ENCODE results near the gene PAK1.
"Not testable (repeated sequence)": the region's sequence is repeated elsewhere in the genome, so short reads cannot be mapped to it uniquely, and the experiment has no call there.

PAK1 gene

DNA sequence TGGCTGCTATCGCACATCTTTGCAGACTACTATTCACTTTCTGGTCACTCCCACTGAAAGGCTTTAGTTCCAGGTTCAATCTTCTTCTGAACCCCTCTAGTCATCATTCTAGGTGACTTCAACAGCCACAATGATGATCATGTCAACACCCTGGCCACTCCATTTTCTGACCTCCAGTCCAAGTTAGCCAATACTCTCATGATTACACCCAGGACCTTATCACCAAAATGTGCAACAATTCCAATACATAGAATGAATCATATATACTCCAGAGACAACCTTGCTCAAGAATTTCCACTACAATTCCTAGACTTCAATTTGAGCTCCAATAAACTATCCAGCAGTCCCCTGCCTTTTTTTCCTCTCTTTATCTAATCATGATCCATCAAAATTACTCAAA, 70.7 kb downstream of the PAK1 start:
- no peak for DNase-seq (ENCODE audit: low read depth in 3 of 3)

DNA sequence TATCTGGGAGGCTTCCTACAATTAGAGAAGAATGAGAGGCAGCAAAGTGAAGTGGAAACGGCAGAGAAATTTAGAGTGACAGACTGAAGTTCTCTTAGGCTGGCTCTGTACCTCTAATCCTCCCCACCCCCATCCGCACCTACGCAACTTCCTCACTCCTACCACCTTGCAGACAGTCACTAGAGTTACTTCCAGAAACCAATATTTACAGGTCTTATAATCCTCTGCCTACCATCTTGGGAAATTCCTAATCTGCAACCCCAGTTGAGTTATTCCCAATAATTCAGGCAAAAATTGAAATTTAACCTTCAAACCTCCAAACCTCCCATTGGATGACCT, 71.7 kb downstream of the PAK1 start:
- DNase-seq (ENCODE audit: low read depth in 3 of 3): no peak

DNA sequence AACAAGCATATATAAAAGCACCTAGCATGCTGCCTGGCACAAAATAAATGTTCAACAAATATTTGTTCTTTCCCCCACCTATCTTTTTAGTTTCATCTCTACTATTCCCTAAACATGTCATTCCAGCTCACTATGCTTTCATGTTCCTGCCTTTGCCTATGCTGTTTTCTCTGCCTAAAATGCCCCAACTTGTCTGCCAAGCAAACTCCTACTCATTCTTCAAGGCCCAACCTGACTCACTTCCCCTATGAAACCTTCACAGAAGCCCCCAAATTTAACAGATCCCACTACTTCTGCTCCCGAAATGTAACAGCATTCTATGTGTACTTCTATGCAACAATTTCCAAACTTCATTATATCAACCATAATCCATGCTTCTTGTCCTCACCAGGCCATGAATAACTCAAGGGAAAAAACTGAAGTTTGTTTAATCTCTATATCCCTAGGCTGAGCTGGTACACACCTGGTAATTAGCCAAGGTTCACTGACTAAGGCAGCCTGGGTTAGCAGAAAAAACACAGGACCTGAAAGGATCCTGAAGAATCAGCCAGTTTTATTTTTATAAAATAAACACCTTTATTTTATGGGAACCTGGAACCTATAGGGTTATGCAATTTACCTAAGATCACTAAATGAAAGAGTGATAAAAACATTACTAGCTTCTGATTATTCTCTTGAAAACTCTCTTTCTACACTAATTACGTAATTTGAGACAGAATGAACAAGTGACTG, 72.2 kb downstream of the PAK1 start:
- no peak for DNase-seq (ENCODE audit: low read depth in 3 of 3)

DNA sequence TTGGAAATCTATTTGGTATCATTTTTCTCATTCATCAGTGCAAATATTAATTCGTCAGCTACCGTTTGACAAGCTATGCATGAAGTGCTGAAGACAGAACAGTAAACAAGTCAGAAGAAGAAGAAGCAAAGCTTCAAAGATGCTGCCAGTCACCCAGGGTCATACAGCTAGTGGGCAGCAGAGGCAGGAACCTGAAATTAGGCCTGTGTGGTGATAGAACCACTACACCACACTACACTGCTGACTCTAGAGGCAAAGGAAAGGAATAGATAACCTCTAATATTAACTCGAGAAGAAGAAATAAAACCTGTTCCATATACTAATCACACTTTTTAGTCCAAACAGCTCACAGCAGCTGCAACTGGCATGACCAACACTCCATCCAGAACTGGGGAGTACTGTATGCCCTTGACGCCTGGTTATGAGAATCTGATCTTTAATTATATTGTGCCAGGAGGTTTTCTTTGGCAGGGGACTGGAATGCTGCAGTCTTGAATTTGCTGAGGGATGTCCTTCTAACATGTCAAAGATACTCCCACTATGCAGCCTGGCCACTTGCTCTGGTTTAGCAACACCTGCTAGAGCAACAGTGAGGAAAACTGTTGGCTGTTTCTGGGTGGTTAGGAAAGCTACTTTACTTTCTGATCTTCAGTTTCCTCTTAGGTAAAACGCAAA, 73.0 kb downstream of the PAK1 start:
- DNase-seq (ENCODE audit: low read depth in 3 of 3): no peak

DNA sequence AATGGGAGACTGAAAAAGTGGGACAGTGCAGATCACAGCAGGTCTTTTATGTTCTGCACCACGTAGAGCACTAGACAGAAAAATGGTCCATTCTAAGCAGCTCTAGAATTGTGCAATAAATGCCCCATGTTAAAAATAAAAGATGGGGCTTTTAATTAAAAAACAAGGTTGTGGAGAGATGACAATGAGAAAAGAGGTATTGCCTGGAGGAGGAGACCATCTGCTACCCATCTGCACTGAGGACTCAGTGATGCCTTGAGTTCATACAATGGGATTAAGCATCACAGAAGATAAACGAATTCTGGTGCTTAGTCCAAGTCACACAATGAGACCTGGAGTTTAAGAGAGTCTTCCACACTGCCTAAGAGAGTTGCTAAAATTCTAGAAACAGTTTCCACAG, 73.6 kb downstream of the PAK1 start:
- no peak for DNase-seq (ENCODE audit: low read depth in 3 of 3)

DNA sequence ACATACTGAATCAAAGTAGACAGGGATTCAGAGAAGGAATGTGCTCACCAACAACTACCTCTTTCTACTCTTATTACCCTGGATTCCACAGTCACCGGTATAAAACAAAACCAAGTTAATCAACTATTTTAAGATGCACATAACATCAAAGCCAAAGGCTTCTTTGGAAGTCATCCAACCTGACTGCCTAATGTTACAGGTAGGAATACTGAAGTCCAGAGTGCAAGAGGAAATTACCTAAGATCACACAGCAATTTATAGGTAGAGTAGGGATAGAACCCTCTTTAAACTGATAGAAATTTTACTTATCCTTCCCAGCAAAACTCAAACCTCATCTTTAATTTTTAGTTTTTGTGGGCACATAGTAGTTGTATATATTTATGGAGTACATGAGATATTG, 76.3 kb downstream of the PAK1 start:
- no peak for DNase-seq (ENCODE audit: low read depth in 3 of 3)

DNA sequence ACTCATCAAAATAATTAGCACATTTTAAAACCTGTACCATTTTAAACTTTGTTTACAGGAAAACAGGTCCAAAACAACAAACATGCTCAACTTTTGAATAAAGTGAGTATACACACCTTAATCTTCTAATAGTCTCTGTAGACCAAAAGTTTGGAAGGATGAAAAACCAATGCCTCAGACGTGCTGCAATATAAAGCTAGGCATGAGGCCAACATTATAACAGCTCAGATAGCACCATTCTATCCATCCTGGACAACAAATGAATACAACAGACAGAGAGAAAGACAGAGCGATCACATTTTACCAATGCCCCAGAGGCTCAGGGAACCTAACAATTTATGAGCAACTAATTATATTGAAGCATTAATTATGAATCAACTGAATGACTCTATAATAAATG, 77.0 kb downstream of the PAK1 start:
- no peak for DNase-seq (ENCODE audit: low read depth in 3 of 3)

DNA sequence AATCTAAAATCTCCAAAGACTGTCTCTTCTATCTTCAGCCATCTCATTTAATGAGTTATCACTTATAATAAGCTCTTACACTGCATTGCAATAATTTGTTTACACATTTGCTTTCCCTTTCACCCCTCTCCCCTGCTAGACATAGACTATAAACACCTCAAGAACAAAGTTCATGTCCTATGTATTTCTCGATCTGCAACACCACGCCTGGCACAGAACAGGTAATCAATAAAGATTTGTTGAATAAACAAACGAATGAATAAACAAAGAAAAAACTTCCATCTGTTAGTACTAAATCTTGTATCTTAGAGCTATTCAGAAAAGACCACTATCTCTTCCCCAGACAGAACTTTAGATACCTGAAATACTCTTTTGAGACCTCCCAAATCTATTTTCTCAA, 77.6 kb downstream of the PAK1 start:
- DNase-seq (ENCODE audit: low read depth in 3 of 3): no peak

DNA sequence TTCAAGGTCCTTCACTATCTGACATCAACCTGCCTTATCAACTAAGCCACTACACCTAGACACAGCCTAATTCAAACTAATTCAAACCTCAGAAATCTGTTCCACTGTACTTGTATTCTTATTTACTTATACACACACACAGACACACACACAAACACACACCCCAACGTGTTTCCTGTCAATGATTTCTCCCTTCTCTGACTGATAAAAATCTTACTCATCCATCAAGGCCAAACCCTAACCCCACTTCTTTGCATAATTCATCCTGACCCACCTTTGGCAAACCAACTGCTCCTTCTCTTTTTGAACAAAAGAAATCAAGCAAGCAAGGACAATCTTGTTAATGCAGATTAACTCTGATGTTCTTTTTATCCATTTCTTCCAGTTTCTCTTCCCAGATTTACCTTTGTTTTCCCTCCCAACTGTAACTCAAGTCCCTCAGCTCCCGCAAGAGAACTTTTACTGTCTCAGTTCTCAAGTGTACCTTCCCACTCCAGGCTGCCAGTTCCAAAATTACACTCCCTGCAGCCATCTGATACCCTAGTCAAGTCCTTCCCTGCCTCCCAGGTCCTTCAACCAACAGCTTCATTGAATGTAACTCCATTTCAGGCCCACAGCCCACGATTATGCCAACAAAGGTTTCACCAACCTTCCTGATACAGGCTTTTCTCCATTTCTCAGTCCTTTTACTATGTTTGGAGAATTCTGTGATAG, 78.3 kb downstream of the PAK1 start:
- DNase-seq (ENCODE audit: low read depth in 3 of 3): no peak

DNA sequence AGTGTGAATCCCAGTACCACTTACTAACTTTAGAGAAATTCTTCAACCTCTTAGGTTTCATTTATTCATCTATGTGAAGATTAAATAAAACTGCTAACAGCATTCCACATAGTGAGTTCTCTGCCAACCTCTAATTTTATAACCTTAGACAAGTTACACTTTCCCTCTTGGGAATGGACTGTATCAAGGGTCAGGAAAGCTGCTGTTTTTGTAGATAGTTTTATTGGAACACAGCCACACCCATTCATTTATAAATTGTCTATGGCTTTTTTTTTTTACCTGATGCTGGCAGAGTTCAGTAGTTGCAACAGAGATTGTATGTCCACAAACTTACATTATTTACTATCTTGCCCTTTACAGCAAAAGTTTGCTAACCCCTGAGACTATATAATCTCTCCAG, 81.1 kb downstream of the PAK1 start:
- DNase-seq (ENCODE audit: low read depth in 3 of 3): no peak

DNA sequence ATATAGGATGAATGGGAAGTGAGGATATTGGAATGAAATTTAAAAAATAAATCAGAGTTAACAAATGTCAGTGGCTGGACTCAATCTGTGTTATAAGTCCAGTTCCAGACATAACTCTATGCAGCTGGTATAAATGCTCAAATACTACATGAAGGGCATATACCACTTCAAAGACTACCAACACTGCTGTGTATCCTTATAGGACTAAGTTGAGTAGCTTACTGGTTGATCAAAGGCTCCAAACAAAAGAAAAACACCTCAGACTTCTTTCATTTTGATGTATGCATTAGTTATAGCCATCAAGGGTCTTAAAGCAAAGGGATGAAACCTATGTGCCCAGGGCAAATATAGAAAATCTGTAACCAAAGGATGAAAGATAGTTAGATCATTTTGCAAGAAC, 86.2 kb downstream of the PAK1 start:
- no peak for DNase-seq (ENCODE audit: low read depth in 3 of 3)

DNA sequence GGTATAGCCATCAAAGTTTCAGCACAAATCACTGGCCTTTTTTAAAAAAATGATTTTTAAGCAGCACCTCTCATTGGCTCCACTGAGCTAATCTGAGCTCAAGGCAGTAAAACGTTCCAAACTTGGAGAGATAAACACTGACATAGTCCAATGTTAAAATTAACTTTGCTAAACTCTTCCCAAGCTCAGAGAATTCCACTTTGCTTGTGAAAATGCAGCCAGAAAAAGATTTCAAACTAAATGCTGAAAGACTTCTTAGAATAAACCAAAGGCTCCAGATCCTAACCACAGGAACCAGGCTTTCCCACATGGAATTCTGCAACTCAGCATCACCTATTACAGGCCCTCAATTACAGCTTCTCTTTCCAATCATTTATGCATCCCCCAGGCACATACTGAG, 87.7 kb downstream of the PAK1 start:
- DNase-seq (ENCODE audit: low read depth in 3 of 3): no peak

DNA sequence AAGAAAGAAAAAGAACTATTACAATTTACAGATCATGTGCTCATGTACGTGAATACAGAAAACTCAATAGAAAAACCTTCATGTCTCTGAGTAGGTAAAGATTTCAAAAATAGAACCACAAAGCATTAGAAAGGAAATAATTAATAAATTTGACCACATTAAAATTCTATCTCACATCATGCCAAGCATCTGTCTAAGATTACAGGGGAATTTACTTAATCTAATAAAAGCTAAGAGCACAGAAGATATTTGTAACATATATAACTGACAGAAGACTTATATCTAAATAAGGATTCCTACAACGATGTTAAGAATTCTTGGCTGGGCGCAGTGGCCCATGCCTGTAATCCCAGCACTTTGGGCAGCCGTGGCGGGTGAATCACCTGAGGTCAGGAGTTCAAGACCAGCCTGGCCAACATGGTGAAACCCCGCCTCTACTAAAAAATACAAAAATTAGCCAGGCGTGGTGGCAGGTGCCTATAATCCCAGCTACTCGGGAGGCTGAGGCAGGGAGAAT, 88.6 kb downstream of the PAK1 start:
- DNase-seq (ENCODE audit: low read depth in 3 of 3): not testable (repeated sequence)

DNA sequence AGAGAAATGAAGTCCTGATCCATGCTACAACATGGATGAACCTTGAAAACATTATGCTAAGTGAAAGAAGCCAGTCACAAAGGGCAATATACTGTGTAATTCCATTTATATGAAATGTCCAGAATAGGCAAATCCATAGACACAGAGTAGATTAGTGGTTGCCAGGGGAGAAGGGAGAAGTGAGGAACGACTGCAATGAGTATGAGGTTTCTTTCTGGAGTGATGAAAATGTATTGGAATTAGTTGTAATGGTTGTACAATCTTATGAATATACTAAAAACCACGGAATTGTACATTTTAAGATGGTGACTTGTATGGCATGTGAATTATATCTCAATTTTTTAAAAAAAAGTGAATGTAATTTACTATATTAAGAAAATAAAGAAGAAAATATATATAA, 89.3 kb downstream of the PAK1 start:
- DNase-seq (ENCODE audit: low read depth in 3 of 3): no peak

DNA sequence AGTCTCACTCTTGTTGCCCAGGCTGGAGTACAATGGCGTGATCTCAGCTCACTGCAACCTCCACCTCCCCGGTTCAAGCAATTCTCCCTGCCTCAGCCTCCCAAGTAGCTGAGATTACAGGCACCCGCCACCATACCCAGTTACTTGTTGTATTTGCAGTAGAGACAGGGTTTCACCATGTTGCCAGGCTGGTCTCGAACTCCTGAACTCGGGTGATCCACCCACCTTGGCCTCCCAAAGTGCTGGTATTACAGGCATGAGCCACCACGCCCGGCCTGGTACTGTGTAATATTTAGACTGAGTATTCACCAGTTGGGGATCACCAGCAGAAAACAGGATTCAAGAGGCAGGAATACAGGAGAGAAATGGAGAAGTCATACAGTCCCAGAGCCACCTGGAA, 90.5 kb downstream of the PAK1 start:
- not testable (repeated sequence) for DNase-seq (ENCODE audit: low read depth in 3 of 3)

DNA sequence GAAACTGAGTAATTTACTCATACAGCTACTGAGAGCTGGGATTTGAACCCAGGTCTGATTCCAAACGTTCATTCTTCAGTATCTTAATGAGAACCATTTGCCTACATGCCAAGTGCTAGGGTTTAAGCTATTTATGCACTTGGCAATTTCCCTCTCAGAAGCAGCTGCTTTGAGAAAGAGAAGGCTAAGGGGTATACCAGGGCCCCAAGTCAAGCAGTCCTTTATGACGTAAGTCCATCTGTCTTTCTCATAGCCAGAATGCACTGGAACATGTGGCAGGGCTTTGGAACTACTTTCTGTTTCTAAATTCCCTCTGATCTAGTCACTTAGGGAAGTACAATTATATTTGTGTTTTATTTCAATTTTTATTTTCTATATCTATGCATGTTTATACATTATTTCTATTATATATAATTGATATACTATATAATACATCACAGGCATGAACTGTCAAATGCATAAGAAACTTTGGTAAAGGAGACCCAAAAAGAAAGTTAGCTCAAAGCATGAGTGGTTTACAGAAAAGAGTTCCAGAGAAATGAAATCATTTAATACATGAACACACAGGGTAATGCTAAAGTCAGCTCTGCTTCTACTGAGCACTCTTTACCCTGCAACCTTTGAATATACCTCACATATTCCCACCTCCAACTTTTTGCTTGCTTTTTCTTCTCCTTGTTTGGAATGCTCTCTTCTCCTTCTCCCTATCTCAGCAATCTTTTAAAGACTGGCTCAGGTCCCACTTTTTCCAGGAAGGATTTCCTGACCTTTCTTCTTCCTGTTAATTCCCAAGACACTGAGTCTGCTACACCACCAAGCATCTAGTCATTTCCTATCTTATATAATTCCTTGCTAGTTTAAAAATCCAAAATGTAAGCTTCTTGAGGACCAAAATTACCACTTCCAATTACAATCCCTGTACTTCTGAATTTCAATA, 91.9 kb downstream of the PAK1 start:
- DNase-seq (ENCODE audit: low read depth in 3 of 3): no peak

DNA sequence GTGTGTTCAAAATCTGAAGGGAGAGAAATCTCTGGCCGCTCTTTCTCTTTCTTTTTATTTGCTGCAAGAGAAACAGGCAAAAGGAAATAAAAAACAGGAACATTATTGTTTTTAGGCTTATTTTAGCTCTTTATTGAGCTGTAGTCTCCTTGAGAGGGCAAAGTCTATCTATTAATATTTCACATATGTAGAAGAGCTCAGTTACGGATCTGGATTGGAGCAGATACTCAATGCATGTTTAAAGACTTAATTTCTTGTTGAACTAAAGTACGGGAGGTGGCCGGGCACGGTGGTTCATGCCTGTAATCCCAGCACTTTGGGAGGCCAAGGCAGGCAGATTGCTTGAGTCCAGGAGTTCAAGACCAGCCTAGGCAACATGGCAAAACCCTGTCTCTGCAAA, 94.0 kb downstream of the PAK1 start:
- no peak for DNase-seq (ENCODE audit: low read depth in 3 of 3)

DNA sequence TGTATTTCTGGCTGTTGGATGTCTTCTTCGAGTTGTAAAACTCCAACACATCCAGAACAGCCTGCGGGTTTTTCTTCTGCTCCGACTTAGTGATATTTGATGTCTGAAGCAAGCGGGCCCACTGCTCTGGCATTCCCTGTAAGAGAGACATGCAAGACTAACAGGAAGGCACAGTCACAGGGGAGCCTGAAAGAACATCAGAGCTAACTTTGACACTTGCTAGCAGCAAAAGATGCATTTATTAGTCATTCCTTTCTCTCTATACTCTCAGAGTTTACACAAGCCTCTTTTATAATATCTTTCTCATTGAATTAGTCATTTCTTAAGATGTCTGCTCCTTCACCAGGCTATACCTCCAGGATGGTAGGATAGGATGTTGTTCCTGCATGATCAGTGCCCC, 94.6 kb downstream of the PAK1 start:
- no peak for DNase-seq (ENCODE audit: low read depth in 3 of 3)

DNA sequence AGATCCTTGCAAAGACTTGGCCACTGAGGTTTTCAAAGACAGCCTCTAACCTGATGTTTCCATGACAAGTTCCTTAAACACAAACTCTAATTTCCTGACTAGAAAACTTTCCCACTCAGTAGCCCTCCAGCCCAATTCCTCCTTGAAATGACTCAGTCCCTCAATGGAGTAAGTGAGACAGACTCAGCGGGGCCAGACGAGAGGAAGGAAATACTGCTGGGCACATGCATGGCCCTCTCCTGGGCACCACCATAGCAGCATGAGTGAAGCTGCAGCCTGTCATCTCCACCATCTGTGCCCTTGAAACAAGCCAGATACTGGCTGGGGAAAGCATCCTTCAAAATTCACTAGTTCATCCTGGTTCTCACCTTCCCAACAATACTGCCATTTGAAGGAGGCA, 96.2 kb downstream of the PAK1 start:
- no peak for DNase-seq (ENCODE audit: low read depth in 3 of 3)

DNA sequence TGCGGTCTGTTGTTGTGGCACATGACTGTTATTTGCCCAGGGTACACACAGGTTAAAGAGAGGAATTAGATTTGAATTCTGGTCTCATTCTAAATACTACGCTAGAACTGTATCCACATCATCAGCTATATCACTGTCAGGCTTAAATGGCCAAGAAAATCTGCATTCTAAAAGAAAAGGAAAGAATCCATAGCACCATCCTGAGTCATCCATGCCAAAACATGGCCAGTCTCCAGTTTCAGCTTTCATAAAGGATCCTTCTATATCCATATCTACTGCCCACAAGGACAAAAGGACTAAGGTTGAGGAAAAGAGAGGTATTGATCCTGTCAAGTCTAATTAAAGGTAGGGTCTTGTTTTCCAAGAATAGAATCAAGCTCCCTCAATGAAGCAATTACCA, 98.8 kb downstream of the PAK1 start:
- no peak for DNase-seq (ENCODE audit: low read depth in 3 of 3)

DNA sequence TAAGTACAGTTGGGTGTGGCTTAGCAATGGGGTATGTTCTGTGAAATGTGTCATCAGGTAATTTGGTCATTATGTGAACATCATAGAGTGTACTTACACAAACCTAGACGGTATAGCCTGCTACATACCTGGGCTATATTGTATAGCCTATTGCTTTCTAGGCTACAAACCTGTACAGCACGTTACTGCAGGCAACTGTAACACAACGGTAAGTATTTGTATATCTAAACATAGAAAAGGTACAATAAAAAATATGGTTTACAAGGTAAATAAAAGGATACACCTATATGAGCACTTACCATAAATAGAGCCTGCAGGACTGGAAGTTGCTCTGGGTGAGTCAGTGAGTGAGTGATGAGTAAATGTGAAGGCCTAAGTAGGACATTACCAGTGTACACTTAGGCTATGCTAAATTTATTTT, 99.3 kb downstream of the PAK1 start:
- no peak for DNase-seq (ENCODE audit: low read depth in 3 of 3)

DNA sequence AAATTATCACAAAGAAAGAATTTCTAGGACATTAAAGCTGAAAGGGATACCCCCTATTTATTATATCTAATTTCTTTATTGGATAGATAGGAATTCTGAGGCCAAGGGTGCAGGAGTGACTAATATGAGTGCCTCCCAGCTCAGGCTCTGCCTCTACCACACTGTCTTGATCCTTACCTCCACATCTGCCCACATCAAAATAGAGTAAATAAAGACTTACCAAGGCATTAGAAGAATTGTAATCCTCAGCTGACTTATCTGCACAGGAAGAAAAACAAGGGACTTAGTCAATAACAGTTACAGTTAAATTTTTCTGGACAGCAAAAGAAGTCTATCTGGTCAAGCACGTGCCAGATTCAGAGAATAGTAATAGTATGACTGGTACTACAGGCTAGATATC, 99.8 kb downstream of the PAK1 start:
- DNase-seq (ENCODE audit: low read depth in 3 of 3): no peak
